Measurements from ENCODE around the gene PNPLA2.

Gene PNPLA2

GRCh38 chr11:873706-874105 is 55.0 kb downstream of the PNPLA2 start:
- no peaks in the 10 kb centered on the region for H3K9me3 ChIP-seq (ENCODE audit: control insufficient read depth in 5 of 5, low read length in 5 of 5)
- no peak overlapping the region for H3K4me3 ChIP-seq (ENCODE audit: low read depth in 1 of 5, low read length in 5 of 5)
- no peak overlapping the region for H3K27ac ChIP-seq (ENCODE audit: low read depth, low read length)
- no peaks in the 10 kb centered on the region for H3K27me3 ChIP-seq (ENCODE audit: control insufficient read depth in 5 of 5, insufficient read depth in 4 of 5, low read length in 5 of 5)
- H3K9ac ChIP-seq (ENCODE audit: low read length in 5 of 5): no peak overlapping the region
- H3K4me1 ChIP-seq (ENCODE audit: control insufficient read depth in 5 of 5, insufficient read depth in 5 of 5, low read length in 5 of 5): peaks cover 0 to 6% (median 1%) of the 10 kb centered on the region in 5 donors
- peaks cover 0 to 36% (median 18%) of the 10 kb centered on the region in 5 donors for H3K36me3 ChIP-seq (ENCODE audit: control insufficient read depth in 5 of 5, insufficient read depth in 5 of 5, low read length in 5 of 5)
